ENCODE data around the gene TFEC. TPM values are rescaled to one million over a fixed set of nuclear protein-coding genes. Genes with fewer than 3 reads are reported as not detected.

TFEC gene
- total and polyA plus RNA-seq, 2 experiments from 2014 or later: not detected

GRCh38 chr7:116032886-116033285 is 2.3 kb upstream of the TFEC start (continued):
- no peak for TF ChIP-seq REST (IDR thresholded peaks at IDR 0.05; ENCODE audit: unreplicated experiment)
- no peak for TF ChIP-seq EZH2 (IDR thresholded peaks at IDR 0.05; ENCODE audit: low read depth, unreplicated experiment)
- TF ChIP-seq ETS1 (IDR thresholded peaks at IDR 0.05): no peak
- no peak for TF ChIP-seq CREB1 (CRISPR knock-in tag; IDR thresholded peaks at IDR 0.05; ENCODE audit: low read depth)
- TF ChIP-seq JUNB (IDR thresholded peaks at IDR 0.05; ENCODE audit: unreplicated experiment): no peak
- no peak for TF ChIP-seq ZNF114 (CRISPR knock-in tag; IDR thresholded peaks at IDR 0.05)

GRCh38 chr7:116028787-116029186 is 1.8 kb downstream of the TFEC start:
- H3K4me2 ChIP-seq: no peak overlapping the region
- no peaks in the 10 kb centered on the region for H3K79me2 ChIP-seq (replicated peaks; ENCODE audit: insufficient read depth)
- no peak for DNase-seq (ENCODE audit: low spot score)
- Mint-ChIP-seq H3K27me3 (ENCODE audit: insufficient read depth, low read depth, poor library complexity) (no peaks in the 10 kb centered on the region), H3K36me3 (ENCODE audit: low read depth) (no peaks in the 10 kb centered on the region), H3K9me3 (no peaks in the 10 kb centered on the region), H3K27ac (no peak overlapping the region), H3K4me1 (peaks cover 5% of the 10 kb centered on the region; the same call in 2 of the 3 replicates), H3K4me3 (no peak overlapping the region)
- no peak overlapping the region for H3K27ac ChIP-seq (ENCODE audit: low read depth)
- H4K20me1 ChIP-seq (replicated peaks; ENCODE audit: insufficient read depth): no peaks in the 10 kb centered on the region
- no peaks in the 10 kb centered on the region for H3K27me3 ChIP-seq (ENCODE audit: insufficient read depth)
- H3K4me1 ChIP-seq (ENCODE audit: insufficient read depth): no peaks in the 10 kb centered on the region
- no peak for TF ChIP-seq POLR2AphosphoS5 (IDR thresholded peaks at IDR 0.05; ENCODE audit: low read depth)
- TF ChIP-seq CTCF (conservative IDR thresholded peaks at IDR 0.05; ENCODE audit: low read depth in 2 of 2): no peak
- TF ChIP-seq NANOG (IDR thresholded peaks at IDR 0.05; ENCODE audit: borderline replicate concordance): no peak
- TF ChIP-seq STAT1 (IDR thresholded peaks at IDR 0.05; ENCODE audit: unreplicated experiment): no peak
- H3F3A ChIP-seq (replicated peaks; ENCODE audit: low read depth): no peaks in the 10 kb centered on the region
- no peak overlapping the region for H2AFZ ChIP-seq
- H3K36me3 ChIP-seq (ENCODE audit: insufficient read depth): no peaks in the 10 kb centered on the region
- H3K9me2 ChIP-seq (ENCODE audit: insufficient read depth): no peaks in the 10 kb centered on the region
- H3K4me3 ChIP-seq: no peak overlapping the region
- ATAC-seq: no peak

Data from GM23338 (cell line).